NCI-H146 (cell line): ENCODE measurements around the gene P3H4.

Source experiments
- DNase-seq: peaks from one replicate; lab custom pipeline; 2025; lab: John Stamatoyannopoulos, UW

The P3H4 gene

DNA sequence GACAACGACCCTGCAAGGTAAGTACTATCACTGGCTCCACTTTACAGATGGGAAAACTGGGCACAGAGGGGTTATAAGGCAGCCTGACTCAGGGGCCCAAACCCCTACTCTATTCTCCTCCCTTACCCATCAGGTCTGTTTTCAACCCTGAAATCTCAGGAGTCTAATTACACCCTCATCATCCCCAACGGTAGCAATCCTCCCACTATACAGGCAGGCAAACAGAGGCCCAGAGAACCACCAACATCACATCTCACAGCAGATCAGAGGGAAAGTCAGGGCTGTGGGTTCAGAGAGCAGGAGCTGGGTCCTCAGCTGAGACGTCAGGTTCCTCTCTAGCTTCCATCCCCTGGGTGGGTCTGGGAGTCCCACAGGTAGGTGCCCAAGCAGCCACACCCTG lies 41.8 kb downstream of the P3H4 start:
- DNase-seq: no peak

DNA sequence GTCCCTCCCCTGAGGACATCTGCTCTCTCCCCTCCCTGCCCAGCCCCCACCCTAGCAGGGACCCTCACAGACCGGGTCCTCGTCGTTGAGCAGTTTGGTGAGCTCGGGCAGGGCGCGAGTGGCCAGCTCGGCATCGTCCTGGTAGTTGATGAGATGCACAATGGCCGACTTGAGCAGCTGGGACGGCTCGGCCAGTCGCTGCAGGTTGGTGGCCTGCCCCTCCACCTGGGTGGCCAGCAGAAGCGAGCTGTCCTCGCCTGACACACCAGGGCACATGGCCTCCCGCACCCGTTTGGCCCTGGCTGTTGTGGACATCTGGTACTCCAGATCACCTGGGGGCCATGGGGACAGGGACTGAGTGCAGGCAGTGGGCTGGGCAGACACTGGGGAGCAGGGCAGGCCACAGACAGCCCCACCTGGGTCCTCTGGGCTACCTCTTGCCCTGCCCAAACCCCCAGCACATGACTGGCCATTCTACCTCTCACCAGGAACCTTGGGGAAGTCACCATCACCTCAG lies 42.3 kb downstream of the P3H4 start:
- no peak for DNase-seq

DNA sequence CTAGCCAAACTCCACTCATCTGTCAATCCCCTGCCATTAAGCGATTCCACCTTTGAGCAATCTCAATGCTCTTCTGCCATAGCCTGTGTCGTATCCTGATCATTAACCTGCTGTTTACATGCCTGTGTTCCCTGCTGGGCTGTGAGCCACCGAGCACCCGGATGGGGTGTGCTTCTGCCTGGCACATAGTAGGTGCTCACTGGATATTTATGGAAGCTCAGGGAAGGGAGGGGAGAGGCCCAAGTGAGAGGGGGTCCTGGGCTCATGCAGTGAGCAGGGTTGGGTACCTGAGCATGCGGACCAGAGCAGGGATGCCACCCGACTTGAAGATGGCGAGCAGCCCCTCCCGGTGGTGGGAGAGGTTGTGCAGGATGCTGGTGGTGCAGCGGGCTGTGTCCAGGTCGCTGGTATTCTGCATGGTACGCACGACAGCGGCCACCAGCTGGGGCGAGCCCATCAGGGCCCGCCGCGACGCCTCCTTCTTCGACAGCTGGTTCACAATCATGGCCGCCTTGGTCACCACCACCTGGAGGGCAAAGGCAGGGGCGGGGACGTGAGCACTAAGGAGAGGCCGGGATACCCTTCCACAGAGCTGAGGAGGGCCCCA lies 43.0 kb downstream of the P3H4 start:
- no peak for DNase-seq

DNA sequence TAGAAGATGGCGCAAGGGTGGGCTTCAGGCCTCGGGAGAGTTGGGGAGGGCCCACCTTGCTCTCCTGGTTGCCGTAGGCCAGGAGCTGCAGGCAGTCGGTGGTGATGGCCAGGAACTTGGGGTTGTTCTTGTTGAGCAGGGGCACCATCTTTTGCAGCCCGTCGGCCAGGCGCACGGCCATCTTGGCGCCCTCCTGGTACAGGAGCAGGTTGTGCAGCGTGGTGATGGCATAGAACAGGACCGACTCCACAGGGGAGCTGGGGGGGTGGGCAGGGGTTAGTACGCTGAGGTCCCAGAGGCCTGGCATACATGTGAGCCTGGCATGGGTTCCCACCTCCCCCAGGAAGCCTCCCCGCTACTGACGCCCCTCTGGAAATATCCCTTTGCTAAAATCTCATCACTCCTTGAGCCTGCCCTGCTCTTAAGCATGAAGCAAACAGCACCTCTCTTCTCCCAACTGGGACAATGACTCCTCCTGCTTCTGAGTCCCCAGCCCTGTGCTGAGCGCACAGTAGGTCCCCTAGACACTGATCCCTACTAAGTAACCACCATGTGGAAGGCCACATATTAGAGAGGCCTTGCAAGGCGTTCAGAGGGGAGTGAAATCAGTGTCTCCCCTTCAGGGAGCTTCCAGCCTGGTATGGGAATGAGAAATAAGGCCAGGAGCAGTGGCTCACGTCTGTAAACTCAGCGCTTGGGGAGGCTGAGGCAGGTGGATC lies 44.3 kb downstream of the P3H4 start:
- DNase-seq: no peak

DNA sequence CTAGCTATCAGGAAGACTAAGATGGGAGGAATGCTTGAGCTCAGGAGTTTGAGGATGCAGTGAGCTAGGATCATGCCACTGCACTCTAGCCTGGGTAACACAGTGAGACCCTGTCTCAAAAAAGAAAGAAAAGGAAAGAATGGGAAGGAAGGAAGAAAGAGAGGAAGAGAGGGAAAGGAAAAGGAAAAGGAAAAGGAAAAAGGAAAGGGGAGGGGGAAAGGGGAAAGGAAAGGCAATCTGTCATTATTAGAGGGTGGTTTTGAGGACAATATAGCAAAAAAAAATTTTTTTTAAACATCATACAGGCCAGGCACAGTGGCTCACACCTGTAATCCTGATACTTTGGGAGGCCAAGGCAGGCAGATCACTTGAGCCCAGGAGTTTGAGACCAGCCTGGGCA lies 45.6 kb downstream of the P3H4 start:
- DNase-seq: no peak

DNA sequence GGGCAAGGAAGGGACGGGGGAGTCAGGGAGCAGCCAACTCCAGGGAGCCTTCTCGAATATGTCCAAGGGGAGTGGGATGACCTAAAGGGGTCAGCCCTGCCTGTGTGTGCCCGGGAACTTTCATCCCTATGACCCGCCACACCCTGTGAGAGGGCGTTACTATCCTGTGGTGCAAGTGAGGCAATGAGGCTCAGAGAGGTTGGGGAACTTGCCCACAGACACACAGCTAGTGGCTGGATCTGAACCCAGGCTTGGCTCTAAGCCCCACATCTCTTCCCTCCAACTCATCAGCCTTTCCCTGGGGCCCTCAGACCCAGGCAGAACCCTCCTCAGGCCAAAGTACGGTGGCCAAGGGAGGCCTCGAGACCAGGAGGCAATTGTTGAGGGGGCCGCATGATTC lies 48.4 kb downstream of the P3H4 start:
- DNase-seq: no peak

DNA sequence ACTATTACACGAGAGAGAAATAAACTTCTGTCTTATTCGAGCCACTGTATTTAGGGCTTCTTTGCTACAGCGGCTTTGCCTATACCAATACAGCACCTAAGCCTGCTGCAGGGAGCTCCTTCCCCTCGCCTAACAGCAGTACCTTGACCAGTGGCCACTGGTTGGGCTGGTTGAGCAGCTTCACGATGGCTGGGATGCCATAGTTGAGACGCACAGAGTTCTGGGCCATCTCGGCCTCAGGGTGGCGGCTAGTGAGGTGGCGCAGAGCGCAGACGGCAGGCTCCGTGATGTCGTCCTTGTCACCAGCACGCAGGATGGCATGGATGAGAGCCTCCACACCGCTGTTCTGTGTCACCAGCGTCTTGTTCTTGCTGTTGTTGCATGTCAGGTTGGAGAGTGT lies 48.9 kb downstream of the P3H4 start:
- DNase-seq: no peak

DNA sequence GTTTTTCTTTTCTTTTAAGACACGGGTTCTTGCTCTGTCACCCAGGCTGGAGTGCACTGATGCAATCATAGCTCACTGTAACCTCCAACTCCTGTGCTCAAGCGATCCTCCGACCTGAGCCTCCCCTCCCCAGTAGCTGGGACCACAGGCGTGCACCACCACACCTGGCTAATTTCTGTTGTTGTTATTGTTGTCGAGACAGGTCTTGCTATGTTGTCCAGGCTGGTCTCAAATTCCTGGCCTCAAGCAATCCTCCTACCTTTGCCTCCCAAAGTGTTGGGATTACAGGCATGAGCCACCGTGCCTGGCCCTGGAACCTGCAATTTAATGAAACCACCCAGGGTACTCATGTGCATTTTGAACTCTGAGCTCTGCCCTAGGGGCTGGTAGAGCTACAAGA lies 49.4 kb downstream of the P3H4 start:
- DNase-seq: no peak

DNA sequence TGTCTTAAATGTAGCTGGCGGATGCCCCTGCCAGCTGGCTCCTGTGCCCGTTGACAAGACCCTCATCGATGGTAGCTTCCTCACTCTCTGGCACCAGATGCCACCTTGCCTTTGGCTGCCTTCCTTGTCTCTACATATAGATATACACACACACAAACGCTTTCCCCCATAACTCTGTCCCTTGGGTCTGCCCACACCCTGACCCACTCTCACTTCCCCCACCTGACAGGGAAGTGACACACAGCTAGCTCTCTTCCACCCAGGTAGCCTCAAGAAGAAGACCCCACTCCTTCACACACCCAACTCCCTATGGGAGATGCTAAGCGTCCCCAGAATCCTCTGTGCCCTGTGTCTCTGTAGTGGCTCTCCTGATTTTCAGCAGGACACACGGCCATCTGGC lies 50.9 kb downstream of the P3H4 start:
- no peak for DNase-seq

DNA sequence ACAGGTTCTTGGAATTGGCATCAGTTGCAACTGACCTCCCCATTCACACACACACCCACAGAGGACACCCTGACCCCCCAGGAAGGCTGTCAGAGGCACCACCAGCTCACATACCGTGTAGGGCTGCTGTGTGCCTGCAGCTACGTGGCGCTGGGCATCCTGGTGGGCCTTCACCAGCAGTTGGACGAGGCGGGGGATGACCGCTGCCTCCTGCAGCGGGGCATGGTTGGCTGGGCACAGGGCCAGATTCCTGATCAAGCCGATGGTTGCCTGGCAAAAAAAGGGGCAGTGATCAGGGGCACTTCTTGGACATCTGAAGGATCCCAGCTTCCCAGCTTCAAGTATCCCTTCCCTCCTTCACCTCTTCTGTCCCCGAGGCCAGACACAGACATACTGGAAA lies 53.1 kb downstream of the P3H4 start:
- no peak for DNase-seq

DNA sequence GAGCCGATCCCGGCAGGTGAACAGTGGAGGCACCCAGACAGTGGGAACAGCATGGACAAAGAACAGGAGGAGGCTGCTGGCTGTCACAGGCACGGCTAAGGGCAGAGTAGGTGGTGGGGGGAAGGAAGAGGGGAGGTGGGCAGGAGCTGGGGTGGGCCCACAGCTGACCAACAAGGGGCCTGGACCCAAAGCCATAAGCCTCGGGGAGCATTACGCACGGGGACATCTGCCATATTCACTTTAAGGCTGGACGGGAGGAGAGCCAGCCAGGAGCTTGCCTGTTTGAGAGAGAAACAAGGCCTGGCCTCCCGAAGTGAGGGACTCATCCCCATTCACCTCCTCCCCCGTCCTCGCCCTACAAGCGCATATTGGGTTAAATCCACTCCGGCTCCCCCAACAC lies 57.7 kb downstream of the P3H4 start:
- DNase-seq: no peak
